Keratinocyte (primary cell): ENCODE results near the gene AK9.

Experiments
- CTCF ChIP-seq, 3 experiments: IDR thresholded peaks in 1 of 3; conservative IDR thresholded peaks in 1 of 3; optimal IDR thresholded peaks in 1 of 3; 2 replicates in 2 of 3; 3 replicates in 1 of 3; pipeline versions ENCODE3 to v1.5.1; 2011; ENCODE audit warnings: low read length in 3 of 3, mild to moderate bottlenecking in 3 of 3, moderate library complexity in 2 of 3, control low read depth in 1 of 3, inconsistent platforms in 1 of 3; ENCODE audit not compliant: insufficient read depth in 2 of 3; ENCODE audit errors: extremely low read depth in 1 of 3
- EZH2 ChIP-seq: IDR thresholded peaks from one replicate; pipeline ENCODE4 v1.6.1; 2012; ENCODE audit warnings: inconsistent platforms, mild to moderate bottlenecking, low read length, moderate library complexity

DNA sequence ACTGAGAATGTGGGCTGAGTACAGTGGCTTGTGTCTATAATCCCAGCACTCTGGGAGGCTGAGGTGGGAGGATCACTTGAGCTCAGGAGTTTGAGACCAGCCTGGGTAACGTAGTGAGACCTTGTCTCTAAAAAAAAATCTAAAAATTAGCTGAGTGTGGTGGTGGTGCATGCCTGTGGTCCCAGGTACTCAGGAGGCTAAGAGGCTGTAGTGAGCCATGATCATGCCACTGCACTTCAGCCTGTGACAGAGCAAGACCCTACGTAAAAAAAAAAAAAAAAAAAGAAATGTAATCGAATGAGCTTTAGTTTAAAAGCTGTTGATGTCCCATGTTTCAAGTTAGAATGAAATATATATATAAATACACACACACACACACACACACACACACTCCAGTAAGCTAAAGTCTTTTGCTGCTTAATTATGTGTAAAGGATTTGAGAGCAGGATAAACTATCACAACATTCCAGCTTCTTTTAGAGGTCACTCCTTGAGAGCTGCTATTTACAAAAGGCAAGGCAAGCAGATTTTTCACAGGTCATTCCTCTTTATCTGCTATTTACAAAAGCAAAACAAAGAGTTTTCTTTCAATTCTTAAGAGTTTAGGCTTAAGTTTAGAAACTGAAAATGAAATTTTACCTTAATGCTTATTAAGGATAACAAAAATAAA is 230.7 kb downstream of the AK9 start:
- TF ChIP-seq CTCF (optimal IDR thresholded peaks at IDR 0.05 in 1 of 3, IDR thresholded peaks at IDR 0.05 in 1 of 3, conservative IDR thresholded peaks at IDR 0.05 in 1 of 3; ENCODE audit: extremely low read depth in 1 of 3, insufficient read depth in 2 of 3, low read length in 3 of 3) (no peak), EZH2 (no peak)
